ENCODE results near the gene TNNC2. TPM values are rescaled to one million over a fixed set of nuclear protein-coding genes. Genes with fewer than 3 reads are reported as not detected.

The TNNC2 gene
- total RNA-seq, 2 donors from 2014 or later: 0.51 TPM; not detected in 1

GRCh38 chr20:45851501-45851900, 24.4 kb upstream of the TNNC2 start:
- Histone ChIP-seq H3K9me3 (no peaks in the 10 kb centered on the region), H3K27me3 (no peaks in the 10 kb centered on the region), H3K36me3 (peaks cover 28% of the 10 kb centered on the region), H3K27ac (peak overlapping the region in 1 of 2 donors; percentile 19), H3K4me3 (no peak overlapping the region), H3K4me1 (peaks cover 0 to 20% of the 10 kb centered on the region in 2 donors)
- no peak for DNase-seq (ENCODE audit: low spot score)
- no peak for TF ChIP-seq CTCF (IDR thresholded peaks at IDR 0.05)

- TF ChIP-seq CTCF (IDR thresholded peaks at IDR 0.05): no peak
- peak overlapping the region in 1 of 2 donors; percentile 10 for H3K27ac ChIP-seq
- DNase-seq (ENCODE audit: low spot score): no peak
- H3K27me3 ChIP-seq: no peaks in the 10 kb centered on the region
- H3K9me3 ChIP-seq: no peaks in the 10 kb centered on the region
- peaks cover 0 to 14% of the 10 kb centered on the region in 2 donors for H3K4me1 ChIP-seq
- H3K36me3 ChIP-seq: peaks cover 33% of the 10 kb centered on the region
- no peak overlapping the region for H3K4me3 ChIP-seq
Measured at GRCh38 chr20:45850926-45851325, 23.8 kb upstream of the TNNC2 start.

- Histone ChIP-seq H3K4me3 (no peak overlapping the region), H3K4me1 (peaks cover 0 to 7% of the 10 kb centered on the region in 2 donors), H3K27me3 (no peaks in the 10 kb centered on the region), H3K9me3 (no peaks in the 10 kb centered on the region), H3K36me3 (peaks cover 40% of the 10 kb centered on the region), H3K27ac (no peak overlapping the region)
- DNase-seq (ENCODE audit: low spot score): no peak
- TF ChIP-seq CTCF (IDR thresholded peaks at IDR 0.05): no peak
Measured at GRCh38 chr20:45850238-45850637, 23.1 kb upstream of the TNNC2 start.

- TF ChIP-seq CTCF (IDR thresholded peaks at IDR 0.05): no peak
- Histone ChIP-seq H3K9me3 (no peaks in the 10 kb centered on the region), H3K4me1 (no peaks in the 10 kb centered on the region), H3K4me3 (no peak overlapping the region), H3K36me3 (peaks cover 49% of the 10 kb centered on the region), H3K27me3 (no peaks in the 10 kb centered on the region), H3K27ac (no peak overlapping the region)
- DNase-seq (ENCODE audit: low spot score): no peak
Measured at GRCh38 chr20:45848969-45849582, 22.0 kb upstream of the TNNC2 start.

GRCh38 chr20:45848421-45848820, 21.3 kb upstream of the TNNC2 start:
- H3K27ac ChIP-seq: no peak overlapping the region

More at GRCh38 chr20:45848421-45848820, 21.3 kb upstream of the TNNC2 start:
- Histone ChIP-seq H3K27me3 (no peaks in the 10 kb centered on the region), H3K4me1 (peaks cover 0 to under 1% of the 10 kb centered on the region in 2 donors), H3K9me3 (no peaks in the 10 kb centered on the region), H3K36me3 (peaks cover 53% of the 10 kb centered on the region), H3K4me3 (no peak overlapping the region)
- no peak for TF ChIP-seq CTCF (IDR thresholded peaks at IDR 0.05)
- DNase-seq (ENCODE audit: low spot score): no peak

Measured in right atrium auricular region (tissue), 2 donors.